Stimulated activated naive CD8-positive, alpha-beta T cell treated with anti-CD3 and anti-CD28 coated beads, Interleukin-15, amount 100 ng/mL, for 72 hours (primary cell): ENCODE results near the gene SLC1A5.
"Not testable (repeated sequence)": the region's sequence is repeated elsewhere in the genome, so short reads cannot be mapped to it uniquely, and the experiment has no call there.

Experiments used
- ATAC-seq: fragments of 150-1000 bp; cut with Tn5 transposase; 2 replicates; pipeline ENCODE4 v1.10.0; 2021; ENCODE audit warnings: mild to moderate bottlenecking, moderate library complexity
- DNase-seq, 2 donors: peaks; one replicate each; pipeline ENCODE4 v3.0.0; 2021 to 2022
- H3K27ac Mint-ChIP-seq, 2 donors: one replicate each; pipeline ENCODE4 v1.8.0; 2022; ENCODE audit warnings: mild to moderate bottlenecking in 2 of 2, mixed read lengths in 2 of 2, moderate library complexity in 2 of 2
- H3K27me3 Mint-ChIP-seq: one replicate; pipeline ENCODE4 v1.8.0; 2022; ENCODE audit warnings: mixed read lengths
- H3K4me1 Mint-ChIP-seq: one replicate; pipeline ENCODE4 v1.8.0; 2022; ENCODE audit warnings: mild to moderate bottlenecking, mixed read lengths
- H3K4me3 Mint-ChIP-seq, 2 donors: one replicate each; pipeline ENCODE4 v1.8.0; 2022; ENCODE audit warnings: mild to moderate bottlenecking in 2 of 2, mixed read lengths in 2 of 2, moderate library complexity in 1 of 2
- H3K9me3 Mint-ChIP-seq, 2 donors: one replicate each; pipeline ENCODE4 v1.8.0; 2022; ENCODE audit warnings: mixed read lengths in 2 of 2

Gene SLC1A5

GRCh38 chr19:46762245-46762890, 26.0 kb downstream of the SLC1A5 start:
- Mint-ChIP-seq H3K4me1 (peaks cover 12% of the 10 kb centered on the region), H3K9me3 (no peaks in the 10 kb centered on the region), H3K4me3 (no peak overlapping the region), H3K27me3 (no peaks in the 10 kb centered on the region), H3K27ac (no peak overlapping the region)
- ATAC-seq (no peak), DNase-seq (no peak)

- no peak for ATAC-seq
- H3K4me1 Mint-ChIP-seq: peaks cover 16% of the 10 kb centered on the region
Observed at GRCh38 chr19:46761418-46761831, 27.0 kb downstream of the SLC1A5 start.

GRCh38 chr19:46760897-46761296, 27.5 kb downstream of the SLC1A5 start:
- not testable (repeated sequence) for ATAC-seq, H3K4me3 Mint-ChIP-seq, H3K27me3 Mint-ChIP-seq, H3K27ac Mint-ChIP-seq, DNase-seq, H3K9me3 Mint-ChIP-seq
- peaks cover 16% of the 10 kb centered on the region for H3K4me1 Mint-ChIP-seq

More at GRCh38 chr19:46761418-46761831, 27.0 kb downstream of the SLC1A5 start:
- H3K27me3 Mint-ChIP-seq: no peaks in the 10 kb centered on the region
- DNase-seq: no peak
- no peaks in the 10 kb centered on the region for H3K9me3 Mint-ChIP-seq
- H3K4me3 Mint-ChIP-seq: no peak overlapping the region
- no peak overlapping the region for H3K27ac Mint-ChIP-seq

- Mint-ChIP-seq H3K27me3 (no peaks in the 10 kb centered on the region), H3K27ac (no peak overlapping the region), H3K4me3 (no peak overlapping the region), H3K9me3 (no peaks in the 10 kb centered on the region), H3K4me1 (peaks cover 16% of the 10 kb centered on the region)
- ATAC-seq (no peak), DNase-seq (no peak)
Observed at GRCh38 chr19:46760363-46760762, 28.0 kb downstream of the SLC1A5 start.

- ATAC-seq: no peak
- peaks cover 16% of the 10 kb centered on the region for H3K4me1 Mint-ChIP-seq
- no peaks in the 10 kb centered on the region for H3K9me3 Mint-ChIP-seq
- H3K27ac Mint-ChIP-seq: no peak overlapping the region
- H3K4me3 Mint-ChIP-seq: no peak overlapping the region
- no peaks in the 10 kb centered on the region for H3K27me3 Mint-ChIP-seq
- no peak for DNase-seq
Observed at GRCh38 chr19:46759817-46760333, 28.5 kb downstream of the SLC1A5 start.

GRCh38 chr19:46759206-46759605, 29.2 kb downstream of the SLC1A5 start:
- no peak for DNase-seq
- Mint-ChIP-seq H3K27me3 (no peaks in the 10 kb centered on the region), H3K9me3 (no peaks in the 10 kb centered on the region), H3K27ac (peak overlapping the region in 1 of 2 donors; percentile 34), H3K4me3 (no peak overlapping the region), H3K4me1 (peaks cover 16% of the 10 kb centered on the region)
- no peak for ATAC-seq

- no peak for DNase-seq
- Mint-ChIP-seq H3K27me3 (no peaks in the 10 kb centered on the region), H3K9me3 (no peaks in the 10 kb centered on the region), H3K27ac (peak overlapping the region in 1 of 2 donors; percentile 12), H3K4me3 (no peak overlapping the region), H3K4me1 (peaks cover 25% of the 10 kb centered on the region)
- no peak for ATAC-seq
Observed at GRCh38 chr19:46756544-46756888, 31.9 kb downstream of the SLC1A5 start.

- no peak overlapping the region for H3K4me3 Mint-ChIP-seq
- ATAC-seq (peak; percentile 26), DNase-seq (no peak)
- H3K27ac Mint-ChIP-seq: no peak overlapping the region
- H3K4me1 Mint-ChIP-seq: peaks cover 25% of the 10 kb centered on the region
- H3K9me3 Mint-ChIP-seq: no peaks in the 10 kb centered on the region
- no peaks in the 10 kb centered on the region for H3K27me3 Mint-ChIP-seq
Observed at GRCh38 chr19:46755853-46756543, 32.4 kb downstream of the SLC1A5 start.

GRCh38 chr19:46755077-46755852, 33.1 kb downstream of the SLC1A5 start:
- Mint-ChIP-seq H3K27ac (no peak overlapping the region), H3K9me3 (no peaks in the 10 kb centered on the region), H3K4me1 (peaks cover 25% of the 10 kb centered on the region), H3K4me3 (no peak overlapping the region), H3K27me3 (no peaks in the 10 kb centered on the region)
- no peak for ATAC-seq
- DNase-seq: no peak

GRCh38 chr19:46753420-46754155, 34.8 kb downstream of the SLC1A5 start:
- ATAC-seq: peak; percentile 86

GRCh38 chr19:46748325-46749109, 39.9 kb downstream of the SLC1A5 start:
- Mint-ChIP-seq H3K9me3 (no peaks in the 10 kb centered on the region), H3K4me3 (peak overlapping the region in 1 of 2 donors; percentile 47), H3K4me1 (peaks cover 51% of the 10 kb centered on the region), H3K27me3 (no peaks in the 10 kb centered on the region), H3K27ac (peak overlapping the region; percentile 27 to 65)
- ATAC-seq (no peak), DNase-seq (peak; percentile 62 to 70)

More at GRCh38 chr19:46753420-46754155, 34.8 kb downstream of the SLC1A5 start:
- DNase-seq: peak; percentile 64 to 71
- H3K27me3 Mint-ChIP-seq: no peaks in the 10 kb centered on the region
- no peak overlapping the region for H3K4me3 Mint-ChIP-seq
- H3K9me3 Mint-ChIP-seq: no peaks in the 10 kb centered on the region
- H3K27ac Mint-ChIP-seq: peak overlapping the region in 1 of 2 donors; percentile 27
- peaks cover 28% of the 10 kb centered on the region for H3K4me1 Mint-ChIP-seq

GRCh38 chr19:46746281-46747057, 41.9 kb downstream of the SLC1A5 start, which contains the start of gene STRN4:
Gene STRN4, minus strand, starts transcription at chr19:46746450. Its CDS starts 20 bp downstream, at chr19:46746430.
- DNase-seq (peak; percentile 31 to 43), ATAC-seq (peak; percentile 76)
- H3K4me3 Mint-ChIP-seq: peak within 1 kb of the TSS; percentile 83 to 97
- peaks cover 66% of the 10 kb centered on the region for H3K4me1 Mint-ChIP-seq
- peak within 1 kb of the TSS; percentile 97 to 98 for H3K27ac Mint-ChIP-seq
- no peaks in the 10 kb centered on the region for H3K27me3 Mint-ChIP-seq
- no peaks in the 10 kb centered on the region for H3K9me3 Mint-ChIP-seq

- Mint-ChIP-seq H3K9me3 (no peaks in the 10 kb centered on the region), H3K4me1 (peaks cover 72% of the 10 kb centered on the region), H3K27me3 (no peaks in the 10 kb centered on the region), H3K27ac (peak within 1 kb of the TSS; percentile 97 to 98), H3K4me3 (peak within 1 kb of the TSS; percentile 83 to 97)
- peak in 1 of 2 donors; percentile 29 for DNase-seq
- peak; percentile 68 for ATAC-seq
Observed at GRCh38 chr19:46745521-46746280, 42.7 kb downstream of the SLC1A5 start, which contains the start of gene FKRP. Gene FKRP, plus strand, starts transcription at chr19:46746057. Its CDS starts 9,394 bp downstream, at chr19:46755451.
